Breast epithelium (tissue), 4 donors: ENCODE data around the gene CFAP53. TPM values are rescaled to one million over a fixed set of nuclear protein-coding genes. Genes with fewer than 3 reads are reported as not detected.
"Not testable (repeated sequence)": the region's sequence is repeated elsewhere in the genome, so short reads cannot be mapped to it uniquely, and the experiment has no call there.

ENCODE experiments used
- DNase-seq, 2 donors: peaks; one replicate each; pipeline ENCODE4 v3.0.0-alpha.2; 2019; ENCODE audit warnings: low spot score in 2 of 2
- H3K27ac ChIP-seq, 2 donors: fragments of 200-600 bp; sonication (generic) in 1 of 2; one replicate each; pipeline ENCODE4 v1.5.1; 2016 to 2019; ENCODE audit warnings: mild to moderate bottlenecking in 1 of 2
- H3K27me3 ChIP-seq, 2 donors: fragments of 200-600 bp; sonication (generic) in 1 of 2; one replicate each; pipeline versions ENCODE4 v1.5.1 to v1.6.0; 2017 to 2019; ENCODE audit warnings: control low read depth in 1 of 2, mild to moderate bottlenecking in 1 of 2
- H3K36me3 ChIP-seq: fragments of 200-600 bp; one replicate; pipeline ENCODE4 v1.5.1; 2019
- H3K4me1 ChIP-seq, 2 donors: fragments of 200-600 bp; sonication (generic); one replicate each; pipeline ENCODE4 v1.5.1; 2016 to 2019; ENCODE audit warnings: control low read depth in 1 of 2
- H3K4me3 ChIP-seq, 3 donors: fragments of 200-600 bp; sonication (generic); 1 replicate in 2 of 3; 2 replicates in 1 of 3; pipeline ENCODE4 v1.5.1; 2016 to 2019; ENCODE audit warnings: mild to moderate bottlenecking in 3 of 3, moderate library complexity in 2 of 3
- H3K9me3 ChIP-seq, 2 donors: fragments of 200-600 bp; sonication (generic) in 1 of 2; one replicate each; pipeline ENCODE4 v1.5.1; 2016 to 2019; ENCODE audit warnings: control low read depth in 1 of 2
- POLR2A ChIP-seq: fragments of 450-650 bp; IDR thresholded peaks from one replicate; pipeline ENCODE4 v1.6.1; 2016; ENCODE audit warnings: antibody characterized with exemption, mild to moderate bottlenecking, moderate library complexity
- POLR2AphosphoS5 ChIP-seq, 3 donors: sonication (generic); formaldehyde crosslinking; IDR thresholded peaks; one replicate each; pipeline ENCODE4 v1.6.1; 2017; ENCODE audit warnings: antibody characterized with exemption in 3 of 3
- intact Hi-C: fragments of 100-400 bp; cut with DNase I; formaldehyde crosslinking; loops from one replicate; pipeline ENCODE4 v1.15.1; 2023; ENCODE audit warnings: low total_unique reads
- total RNA-seq, 3 donors: library from RNA; depleted of rRNA; stranded (reverse); fragments of >200 nt; gene quantifications; one replicate each; pipeline ENCODE4 v1.1.0, GENCODE V29; 2016
- TF ChIP-seq, protein P1 (sequence below), 3 donors: fragments of 450-650 bp; IDR thresholded peaks; one replicate each; pipeline ENCODE4 v1.5.1; 2016 to 2017; ENCODE audit warnings: antibody characterized with exemption in 3 of 3, mild to moderate bottlenecking in 3 of 3, moderate library complexity in 3 of 3

Gene CFAP53
- total RNA-seq, 3 donors from 2014 or later, result 0.80 to 3.4 (median 1.6) TPM

- H3K4me3 ChIP-seq, result peak overlapping the region; percentile 23 to 70 (median 56)
- no peaks in the 10 kb centered on the region for H3K36me3 ChIP-seq
- H3K4me1 ChIP-seq, result no peaks in the 10 kb centered on the region
- TF ChIP-seq, protein P1, sequence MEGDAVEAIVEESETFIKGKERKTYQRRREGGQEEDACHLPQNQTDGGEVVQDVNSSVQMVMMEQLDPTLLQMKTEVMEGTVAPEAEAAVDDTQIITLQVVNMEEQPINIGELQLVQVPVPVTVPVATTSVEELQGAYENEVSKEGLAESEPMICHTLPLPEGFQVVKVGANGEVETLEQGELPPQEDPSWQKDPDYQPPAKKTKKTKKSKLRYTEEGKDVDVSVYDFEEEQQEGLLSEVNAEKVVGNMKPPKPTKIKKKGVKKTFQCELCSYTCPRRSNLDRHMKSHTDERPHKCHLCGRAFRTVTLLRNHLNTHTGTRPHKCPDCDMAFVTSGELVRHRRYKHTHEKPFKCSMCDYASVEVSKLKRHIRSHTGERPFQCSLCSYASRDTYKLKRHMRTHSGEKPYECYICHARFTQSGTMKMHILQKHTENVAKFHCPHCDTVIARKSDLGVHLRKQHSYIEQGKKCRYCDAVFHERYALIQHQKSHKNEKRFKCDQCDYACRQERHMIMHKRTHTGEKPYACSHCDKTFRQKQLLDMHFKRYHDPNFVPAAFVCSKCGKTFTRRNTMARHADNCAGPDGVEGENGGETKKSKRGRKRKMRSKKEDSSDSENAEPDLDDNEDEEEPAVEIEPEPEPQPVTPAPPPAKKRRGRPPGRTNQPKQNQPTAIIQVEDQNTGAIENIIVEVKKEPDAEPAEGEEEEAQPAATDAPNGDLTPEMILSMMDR (IDR thresholded peaks at IDR 0.05), result no peak
- TF ChIP-seq POLR2AphosphoS5 (IDR thresholded peaks at IDR 0.05), result peak in 1 of 3 donors; percentile 24
- H3K9me3 ChIP-seq, result no peaks in the 10 kb centered on the region
- intact Hi-C loops, result loop anchor here (5.0 kb wide), 1 partner anchor 1251 kb away; no protein-coding TSS in a partner anchor
- H3K27me3 ChIP-seq, result peaks cover 0 to 17% of the 10 kb centered on the region in 2 donors
- DNase-seq, result peak; percentile 48 to 74
- no peak overlapping the region for H3K27ac ChIP-seq
Observed at GRCh38 chr18:50297621-50298442, 31.5 kb upstream of the CFAP53 start.

DNA sequence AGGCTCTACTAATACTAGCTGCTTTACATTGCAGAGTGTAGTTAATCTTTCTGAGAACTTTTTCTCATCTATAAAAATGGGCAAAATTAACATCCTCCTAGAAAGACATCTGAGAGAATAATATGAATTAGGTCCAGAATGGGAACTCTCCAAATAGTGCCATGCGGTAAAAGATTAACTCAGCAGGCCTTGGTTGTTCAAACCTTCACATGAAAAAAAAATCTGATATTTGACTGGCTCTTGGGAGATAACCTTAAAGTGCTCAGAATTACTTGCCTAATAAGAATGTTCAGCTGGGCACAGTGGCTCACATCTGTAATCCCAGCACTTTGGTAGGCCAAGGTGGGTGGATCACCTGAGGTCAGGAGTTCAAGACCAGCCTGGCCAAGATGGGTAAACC is 26.7 kb upstream of the CFAP53 start:
- H3K27ac ChIP-seq, result no peak overlapping the region
- intact Hi-C loops, result no loop called here

DNA sequence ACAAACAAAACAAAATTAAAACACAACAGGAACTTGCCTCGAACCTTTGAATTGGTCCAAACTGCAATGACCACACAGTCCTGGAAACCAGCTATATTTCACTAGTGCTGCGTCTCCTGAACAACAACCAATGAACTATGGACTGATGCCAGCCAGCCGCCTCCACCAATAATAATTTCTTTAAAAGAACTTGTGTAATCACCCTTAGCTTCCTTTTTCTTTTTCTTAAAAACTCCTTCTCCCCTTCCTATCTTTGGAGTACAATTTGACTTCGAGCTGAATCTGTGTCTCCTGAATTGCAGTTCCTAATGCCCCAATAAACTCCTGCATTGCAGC is 22.8 kb upstream of the CFAP53 start:
- Histone ChIP-seq H3K4me3 (no peak overlapping the region), H3K27me3 (no peaks in the 10 kb centered on the region), H3K36me3 (peaks cover 5% of the 10 kb centered on the region), H3K9me3 (no peaks in the 10 kb centered on the region), H3K27ac (no peak overlapping the region), H3K4me1 (no peaks in the 10 kb centered on the region)
- no peak for DNase-seq
- TF ChIP-seq POLR2A, result no peak
- TF ChIP-seq, protein P1 (IDR thresholded peaks at IDR 0.05), result no peak
- TF ChIP-seq POLR2AphosphoS5 (IDR thresholded peaks at IDR 0.05), result no peak
- intact Hi-C loops, result no loop called here

More for the DNA sequence above, 26.7 kb upstream of the CFAP53 start:
- H3K4me3 ChIP-seq, result no peak overlapping the region
- DNase-seq, result no peak
- TF ChIP-seq POLR2A, result no peak
- TF ChIP-seq POLR2AphosphoS5 (IDR thresholded peaks at IDR 0.05), result no peak
- TF ChIP-seq, protein P1 (IDR thresholded peaks at IDR 0.05), result no peak
- H3K4me1 ChIP-seq, result no peaks in the 10 kb centered on the region
- H3K36me3 ChIP-seq, result no peaks in the 10 kb centered on the region
- H3K9me3 ChIP-seq, result no peaks in the 10 kb centered on the region
- H3K27me3 ChIP-seq, result no peaks in the 10 kb centered on the region

- H3K9me3 ChIP-seq, H3K36me3 ChIP-seq, intact Hi-C loops, H3K4me1 ChIP-seq, H3K27me3 ChIP-seq, DNase-seq: not testable (repeated sequence)
- peak overlapping the region; percentile 90 to 91 for H3K27ac ChIP-seq
- H3K4me3 ChIP-seq, result peak overlapping the region; percentile 76 to 91 (median 79)
Observed at GRCh38 chr18:50288348-50289107, 22.2 kb upstream of the CFAP53 start.

- no peaks in the 10 kb centered on the region for H3K4me1 ChIP-seq
- H3K9me3 ChIP-seq, result no peaks in the 10 kb centered on the region
- intact Hi-C loops, result no loop called here
- H3K27ac ChIP-seq, result peak within 1 kb of the TSS; percentile 90 to 91
- peaks cover 5% of the 10 kb centered on the region for H3K36me3 ChIP-seq
- peak; percentile 96 to 98 for DNase-seq
- TF ChIP-seq, protein P1 (IDR thresholded peaks at IDR 0.05), result peak; percentile 28 to 79 (median 65)
- TF ChIP-seq POLR2AphosphoS5 (IDR thresholded peaks at IDR 0.05), result peak; percentile 88 to 94 (median 88)
- TF ChIP-seq POLR2A, result no peak
- H3K27me3 ChIP-seq, result no peaks in the 10 kb centered on the region
- peak within 1 kb of the TSS; percentile 76 to 91 (median 79) for H3K4me3 ChIP-seq
Observed at GRCh38 chr18:50287441-50288347, 21.4 kb upstream of the CFAP53 start, which contains the start of gene CXXC1. CXXC1 (minus strand) TSS chr18:50287692; CDS start chr18:50287589, 103 bp downstream.
